Endothelial cell of umbilical vein (primary cell): ENCODE measurements around the gene PARK7. TPM values are rescaled to one million over a fixed set of nuclear protein-coding genes. Genes with fewer than 3 reads are reported as not detected.

Experiments used
- BruUV-seq: library from RNA; stranded (reverse); fragments of 400-500 nt; replicated peaks from 2 replicates; lab custom pipeline; 2021; lab: Mats Ljungman, UMichigan
- CTCF ChIA-PET: fragments of 300-600, 350-600 bp; sonication (Branson Sonifier 250); formaldehyde crosslinking; loops from one replicate; lab custom pipeline; 2021; ENCODE audit warnings: antibody characterized with exemption, inconsistent platforms; lab: Charles Lee
- POLR2A ChIA-PET: fragments of 300-600, 350-600 bp; sonication (Branson Sonifier 250); formaldehyde crosslinking; loops from one replicate; lab custom pipeline; 2021; ENCODE audit warnings: antibody characterized with exemption, inconsistent platforms; lab: Charles Lee
- DNase-seq: peaks from one replicate; pipeline ENCODE4 v3.0.0-alpha.2; 2011; ENCODE audit warnings: low read depth, low spot score
- FAIRE-seq: peaks from 2 replicates; lab custom pipeline; 2011; peaks lifted over from hg19 to GRCh38; lab: Jason Lieb, UNC
- H2AFZ ChIP-seq: 2 replicates; pipeline ENCODE4 v1.6.0; 2012; ENCODE audit warnings: low read depth, low read length, control low read depth, inconsistent platforms
- H3K27ac ChIP-seq: 2 replicates; pipeline ENCODE4 v1.5.1; 2011; ENCODE audit warnings: low read depth, mild to moderate bottlenecking, control low read depth, low read length, moderate library complexity; ENCODE audit not compliant: insufficient read depth
- H3K27me3 ChIP-seq, 2 experiments: 2 replicates each; pipeline versions ENCODE4 v1.6.0 to v1.6.1; 2011; ENCODE audit warnings: low read length in 2 of 2, mixed read lengths in 1 of 2; ENCODE audit not compliant: control insufficient read depth in 2 of 2, insufficient read depth in 2 of 2
- H3K36me3 ChIP-seq, 2 experiments: 2 replicates in 1 of 2; 3 replicates in 1 of 2; pipeline ENCODE4 v1.5.1; 2011; ENCODE audit warnings: low read length in 2 of 2, mild to moderate bottlenecking in 1 of 2, moderate library complexity in 1 of 2; ENCODE audit not compliant: control insufficient read depth in 2 of 2, insufficient read depth in 2 of 2; ENCODE audit errors: extremely low read depth in 1 of 2
- H3K4me1 ChIP-seq: 3 replicates; pipeline ENCODE4 v1.5.1; 2011; ENCODE audit warnings: mild to moderate bottlenecking, low read length; ENCODE audit not compliant: control insufficient read depth, insufficient read depth; ENCODE audit errors: extremely low read depth
- H3K4me2 ChIP-seq: 2 replicates; pipeline ENCODE4 v1.6.1; 2011; ENCODE audit warnings: low read length, control low read depth, mixed read lengths; ENCODE audit not compliant: insufficient read depth
- H3K4me3 ChIP-seq, 3 experiments: fragments of 200-600 bp in 1 of 3; sonication (generic), shearing (Covaris generic) in 1 of 3; replicated peaks in 1 of 3; 2 replicates each; pipeline ENCODE4 v1.5.1; 2011 to 2016; ENCODE audit warnings: control low read depth in 3 of 3, low read length in 3 of 3, mild to moderate bottlenecking in 2 of 3, inconsistent platforms in 1 of 3, low read depth in 1 of 3, moderate library complexity in 1 of 3; ENCODE audit not compliant: insufficient read depth in 1 of 3
- H3K79me2 ChIP-seq: 2 replicates; pipeline ENCODE4 v1.6.0; 2012; ENCODE audit warnings: low read length, inconsistent platforms; ENCODE audit not compliant: control insufficient read depth, insufficient read depth
- H3K9ac ChIP-seq: replicated peaks from 2 replicates; pipeline ENCODE3; 2011; ENCODE audit warnings: low read length, control low read depth; ENCODE audit not compliant: insufficient read depth; ENCODE audit errors: extremely low read depth
- H3K9me1 ChIP-seq: replicated peaks from 3 replicates; pipeline ENCODE4 v1.6.0; 2011; ENCODE audit warnings: mild to moderate bottlenecking, low read length; ENCODE audit not compliant: control insufficient read depth, insufficient read depth; ENCODE audit errors: extremely low read depth
- H3K9me3 ChIP-seq: replicated peaks from 2 replicates; pipeline ENCODE4 v1.5.1; 2012; ENCODE audit warnings: low read length, inconsistent platforms; ENCODE audit not compliant: control insufficient read depth, insufficient read depth
- H4K20me1 ChIP-seq: replicated peaks from 2 replicates; pipeline ENCODE3; 2011; ENCODE audit warnings: mild to moderate bottlenecking, low read length; ENCODE audit not compliant: control insufficient read depth, insufficient read depth; ENCODE audit errors: extremely low read depth
- EZH2 ChIP-seq: IDR thresholded peaks from 2 replicates; pipeline ENCODE4 v1.6.1; 2012; ENCODE audit warnings: borderline replicate concordance, low read depth, mild to moderate bottlenecking, moderate library complexity, low read length, inconsistent platforms; ENCODE audit not compliant: severe bottlenecking
- FOS ChIP-seq: IDR thresholded peaks from 2 replicates; pipeline ENCODE4 v1.6.1; 2011; ENCODE audit warnings: mild to moderate bottlenecking, low read length, moderate library complexity, borderline replicate concordance; ENCODE audit not compliant: insufficient read depth
- JUN ChIP-seq: IDR thresholded peaks from 2 replicates; pipeline ENCODE4 v1.6.1; 2011; ENCODE audit warnings: borderline replicate concordance, low read depth; ENCODE audit not compliant: insufficient read length, insufficient read depth
- MYC ChIP-seq: IDR thresholded peaks from one replicate; pipeline ENCODE4 v1.6.1; 2011; ENCODE audit warnings: mild to moderate bottlenecking, low read depth, low read length
- POLR2A ChIP-seq: IDR thresholded peaks from 2 replicates; pipeline ENCODE4 v1.6.1; 2012; ENCODE audit warnings: low read depth, mild to moderate bottlenecking, control low read depth, low read length
- dilution Hi-C: fragments of 300-500 bp; cut with MboI; formaldehyde crosslinking; loops from one replicate; pipeline ENCODE4 v1.15.0; 2019; ENCODE audit warnings: low sequenced_read_pairs; ENCODE audit not compliant: extremely low pct_ligation_motif_present
- intact Hi-C: fragments of 100-400 bp; cut with micrococcal nuclease; formaldehyde crosslinking; loops from one replicate; pipeline ENCODE4 v1.10.0; 2022
- polyA plus RNA-seq, 4 experiments: library from polyadenylated mRNA; depleted of rRNA in 3 of 4; stranded (reverse) in 3 of 4; unstranded in 1 of 4; fragments of >200 nt; gene quantifications; 2 replicates each; pipeline versions ENCODE4 v1.2.1 to v1.2.3, GENCODE V29; 2011 to 2012; ENCODE audit warnings: missing spikeins in 1 of 4
- total RNA-seq: library from RNA; stranded (reverse); gene quantifications from 2 replicates; pipeline ENCODE4 v1.2.3, GENCODE V29; 2021
- TF ChIP-seq, protein P1 (sequence below), 2 donors: IDR thresholded peaks; 1 replicate in 1 of 2; 2 replicates in 1 of 2; pipeline ENCODE4 v1.5.1; 2011; ENCODE audit warnings: low read length in 2 of 2, mild to moderate bottlenecking in 2 of 2, moderate library complexity in 2 of 2, control low read depth in 1 of 2, inconsistent platforms in 1 of 2, low read depth in 1 of 2; ENCODE audit not compliant: insufficient read depth in 1 of 2; ENCODE audit errors: extremely low read depth in 1 of 2
- TF ChIP-seq, protein P2 (sequence below): IDR thresholded peaks from 2 replicates; pipeline ENCODE4 v1.6.1; 2011; ENCODE audit not compliant: insufficient read depth, insufficient read length

Gene PARK7
- total and polyA plus RNA-seq, 2 donors (not counting 3 experiments of a cell fraction or from before 2014, with no cell fraction given) = 203 to 294 TPM

DNA sequence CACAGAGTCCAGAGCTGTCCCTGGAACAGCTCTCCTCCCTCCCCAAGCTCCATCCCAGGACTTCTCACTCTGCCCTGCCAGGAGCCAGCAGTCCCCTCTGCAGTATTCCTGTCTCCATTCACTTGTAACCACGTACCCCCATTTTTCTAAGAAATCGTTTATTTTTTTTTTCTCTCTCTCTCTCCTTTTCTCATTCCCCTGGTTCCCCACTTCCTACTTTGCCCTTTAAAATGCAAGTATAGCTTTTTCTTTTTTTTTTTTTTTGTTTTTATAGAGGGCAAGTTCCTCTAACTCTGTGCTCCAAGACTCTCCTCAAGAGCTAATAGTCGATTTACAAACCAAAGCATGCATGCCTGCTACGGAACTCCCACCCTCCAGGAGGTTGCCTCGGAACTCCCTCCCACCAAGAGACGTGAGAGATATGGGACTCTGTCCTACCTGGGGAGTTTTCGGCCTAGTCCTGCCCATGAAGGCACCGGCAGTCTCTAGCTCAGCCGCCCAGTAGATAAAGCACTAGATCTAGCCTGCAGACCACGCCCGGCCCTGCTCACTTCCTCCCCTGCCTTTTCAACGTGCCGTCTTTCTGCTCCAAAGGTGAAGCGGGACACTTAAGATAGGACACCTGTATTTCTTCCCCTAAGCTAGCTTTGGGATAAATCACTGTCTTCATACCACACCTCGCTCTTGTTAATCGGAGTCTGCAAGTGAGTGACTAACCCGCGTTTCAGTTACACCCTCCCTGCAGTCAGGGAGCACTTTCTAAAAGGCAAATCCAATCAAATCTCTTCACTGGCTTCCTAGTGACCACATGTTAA is 48.6 kb upstream of the PARK7 start:
- H3K79me2 ChIP-seq = no peaks in the 10 kb centered on the region
- H3K4me1 ChIP-seq = no peaks in the 10 kb centered on the region
- H4K20me1 ChIP-seq = no peaks in the 10 kb centered on the region
- CTCF ChIA-PET = interaction anchor here (0.8 to 1.6 kb wide), 3 partner anchors 11 to 244 kb away, joined by 3 to 6 read pairs (median 3); no protein-coding TSS in a partner anchor
- no peaks in the 10 kb centered on the region for H3K27me3 ChIP-seq
- POLR2A ChIA-PET = no interaction called here
- no peak for FAIRE-seq
- H3K4me3 ChIP-seq = no peak overlapping the region
- no peaks in the 10 kb centered on the region for H3K9me3 ChIP-seq
- H3K9ac ChIP-seq = no peak overlapping the region
- H3K9me1 ChIP-seq = no peaks in the 10 kb centered on the region
- DNase-seq = no peak
- H3K36me3 ChIP-seq = no peaks in the 10 kb centered on the region
- H2AFZ ChIP-seq = peak overlapping the region; percentile 32
- dilution Hi-C loops (no loop called here), intact Hi-C loops (no loop called here)
- TF ChIP-seq EZH2 (no peak), JUN (no peak), POLR2A (no peak), MYC (no peak), FOS (no peak)
- TF ChIP-seq, protein P1, sequence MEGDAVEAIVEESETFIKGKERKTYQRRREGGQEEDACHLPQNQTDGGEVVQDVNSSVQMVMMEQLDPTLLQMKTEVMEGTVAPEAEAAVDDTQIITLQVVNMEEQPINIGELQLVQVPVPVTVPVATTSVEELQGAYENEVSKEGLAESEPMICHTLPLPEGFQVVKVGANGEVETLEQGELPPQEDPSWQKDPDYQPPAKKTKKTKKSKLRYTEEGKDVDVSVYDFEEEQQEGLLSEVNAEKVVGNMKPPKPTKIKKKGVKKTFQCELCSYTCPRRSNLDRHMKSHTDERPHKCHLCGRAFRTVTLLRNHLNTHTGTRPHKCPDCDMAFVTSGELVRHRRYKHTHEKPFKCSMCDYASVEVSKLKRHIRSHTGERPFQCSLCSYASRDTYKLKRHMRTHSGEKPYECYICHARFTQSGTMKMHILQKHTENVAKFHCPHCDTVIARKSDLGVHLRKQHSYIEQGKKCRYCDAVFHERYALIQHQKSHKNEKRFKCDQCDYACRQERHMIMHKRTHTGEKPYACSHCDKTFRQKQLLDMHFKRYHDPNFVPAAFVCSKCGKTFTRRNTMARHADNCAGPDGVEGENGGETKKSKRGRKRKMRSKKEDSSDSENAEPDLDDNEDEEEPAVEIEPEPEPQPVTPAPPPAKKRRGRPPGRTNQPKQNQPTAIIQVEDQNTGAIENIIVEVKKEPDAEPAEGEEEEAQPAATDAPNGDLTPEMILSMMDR (IDR thresholded peaks at IDR 0.05; ENCODE audit: extremely low read depth in 1 of 2, insufficient read depth in 1 of 2, low read depth in 1 of 2, low read length in 2 of 2) = no peak
- TF ChIP-seq, protein P2, sequence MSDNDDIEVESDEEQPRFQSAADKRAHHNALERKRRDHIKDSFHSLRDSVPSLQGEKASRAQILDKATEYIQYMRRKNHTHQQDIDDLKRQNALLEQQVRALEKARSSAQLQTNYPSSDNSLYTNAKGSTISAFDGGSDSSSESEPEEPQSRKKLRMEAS = no peak
- H3K27ac ChIP-seq = no peak overlapping the region
- H3K4me2 ChIP-seq = no peak overlapping the region
- no TSS peak for BruUV-seq
